SK-N-SH treated with all-trans-retinoic acid at 6 μM for 48 hours (cell line): ENCODE results near the gene CLBA1.

ENCODE experiments used
- TCF4 ChIP-seq: fragments of 250-450 bp; sonication (Bioruptor Pico); IDR thresholded peaks from 2 replicates; pipeline ENCODE4 v1.8.0; 2021; ENCODE audit warnings: mild to moderate bottlenecking, moderate library complexity, borderline replicate concordance
- TOX ChIP-seq: fragments of 250-450 bp; sonication (Bioruptor Pico); IDR thresholded peaks from 2 replicates; pipeline ENCODE4 v1.8.0; 2021; ENCODE audit warnings: mild to moderate bottlenecking, moderate library complexity, borderline replicate concordance
- TF ChIP-seq, protein P1 (sequence below): fragments of 250-450 bp; sonication (Bioruptor Pico); IDR thresholded peaks from 2 replicates; pipeline ENCODE4 v1.5.1; 2021; ENCODE audit warnings: mild to moderate bottlenecking, moderate library complexity
- TF ChIP-seq, protein P2 (sequence below): fragments of 250-450 bp; sonication (Bioruptor Pico); IDR thresholded peaks from 2 replicates; pipeline ENCODE4 v1.5.1; 2020; ENCODE audit warnings: low read depth, mild to moderate bottlenecking, moderate library complexity

DNA sequence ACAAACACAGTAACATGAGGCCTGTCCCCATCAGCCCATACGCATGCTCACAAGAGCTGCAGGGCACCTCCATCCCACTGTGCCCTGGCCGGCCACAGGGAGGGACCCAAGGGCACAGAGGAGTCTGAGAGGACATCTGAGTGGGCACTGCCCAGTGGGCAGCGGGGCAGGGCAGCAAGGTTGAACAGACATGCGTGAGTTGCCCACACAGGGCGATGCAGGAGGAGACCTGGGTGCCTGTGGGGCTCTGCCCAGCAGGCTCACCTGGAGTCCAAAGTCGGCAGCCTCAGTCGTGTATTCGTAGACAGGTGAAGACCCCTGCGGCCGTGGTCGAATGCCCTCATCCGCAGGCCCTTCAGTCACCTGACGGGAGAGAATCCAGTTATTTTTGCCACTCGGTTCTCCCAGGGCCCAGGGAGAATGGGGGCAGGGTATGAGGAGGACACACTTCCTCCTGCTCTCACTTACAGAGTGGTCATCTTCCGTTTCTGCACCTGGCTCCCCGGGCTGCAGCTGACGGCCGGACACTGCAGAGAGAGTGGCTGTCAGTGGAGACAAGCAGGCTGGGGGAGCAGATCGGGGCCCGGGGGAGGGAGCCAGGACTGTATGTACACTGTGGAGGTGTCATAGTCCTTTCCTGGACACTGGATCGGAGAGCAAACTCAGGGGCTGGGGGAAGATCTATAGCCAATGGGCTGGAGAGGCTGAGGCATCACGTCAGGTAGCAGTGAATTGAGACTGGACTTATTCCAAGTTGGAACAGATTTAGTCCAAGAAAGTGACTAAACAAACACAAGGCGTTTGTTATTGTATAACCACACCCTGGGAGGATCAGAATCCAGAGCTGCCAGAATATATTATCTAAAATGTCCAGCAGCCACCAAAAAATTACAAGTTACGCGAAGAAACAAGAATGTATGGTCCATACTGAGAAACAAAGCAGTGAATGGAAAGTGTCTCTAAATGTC lies 28.2 kb upstream of the CLBA1 start:
- no peak for TF ChIP-seq TOX (CRISPR knock-in tag)
- TF ChIP-seq, protein P1, sequence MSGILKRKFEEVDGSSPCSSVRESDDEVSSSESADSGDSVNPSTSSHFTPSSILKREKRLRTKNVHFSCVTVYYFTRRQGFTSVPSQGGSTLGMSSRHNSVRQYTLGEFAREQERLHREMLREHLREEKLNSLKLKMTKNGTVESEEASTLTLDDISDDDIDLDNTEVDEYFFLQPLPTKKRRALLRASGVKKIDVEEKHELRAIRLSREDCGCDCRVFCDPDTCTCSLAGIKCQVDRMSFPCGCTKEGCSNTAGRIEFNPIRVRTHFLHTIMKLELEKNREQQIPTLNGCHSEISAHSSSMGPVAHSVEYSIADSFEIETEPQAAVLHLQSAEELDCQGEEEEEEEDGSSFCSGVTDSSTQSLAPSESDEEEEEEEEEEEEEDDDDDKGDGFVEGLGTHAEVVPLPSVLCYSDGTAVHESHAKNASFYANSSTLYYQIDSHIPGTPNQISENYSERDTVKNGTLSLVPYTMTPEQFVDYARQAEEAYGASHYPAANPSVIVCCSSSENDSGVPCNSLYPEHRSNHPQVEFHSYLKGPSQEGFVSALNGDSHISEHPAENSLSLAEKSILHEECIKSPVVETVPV (CRISPR knock-in tag): no peak
- TF ChIP-seq, protein P2, sequence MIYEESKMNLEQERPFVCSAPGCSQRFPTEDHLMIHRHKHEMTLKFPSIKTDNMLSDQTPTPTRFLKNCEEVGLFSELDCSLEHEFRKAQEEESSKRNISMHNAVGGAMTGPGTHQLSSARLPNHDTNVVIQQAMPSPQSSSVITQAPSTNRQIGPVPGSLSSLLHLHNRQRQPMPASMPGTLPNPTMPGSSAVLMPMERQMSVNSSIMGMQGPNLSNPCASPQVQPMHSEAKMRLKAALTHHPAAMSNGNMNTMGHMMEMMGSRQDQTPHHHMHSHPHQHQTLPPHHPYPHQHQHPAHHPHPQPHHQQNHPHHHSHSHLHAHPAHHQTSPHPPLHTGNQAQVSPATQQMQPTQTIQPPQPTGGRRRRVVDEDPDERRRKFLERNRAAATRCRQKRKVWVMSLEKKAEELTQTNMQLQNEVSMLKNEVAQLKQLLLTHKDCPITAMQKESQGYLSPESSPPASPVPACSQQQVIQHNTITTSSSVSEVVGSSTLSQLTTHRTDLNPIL (CRISPR knock-in tag): no peak
- TF ChIP-seq TCF4 (CRISPR knock-in tag): no peak
